K562 (cell line): ENCODE measurements around the gene ENOX2. TPM values are rescaled to one million over a fixed set of nuclear protein-coding genes. Genes with fewer than 3 reads are reported as not detected.
A peak's percentile ranks its signal among the peaks of the same experiment; 100 is the strongest.

Experiments
- AFF4 ChIP-seq: sonication (generic); formaldehyde crosslinking; IDR thresholded peaks from 2 replicates; pipeline ENCODE4 v1.8.0; 2023; ENCODE audit warnings: mild to moderate bottlenecking, missing genetic modification reagents
- ARHGAP35 ChIP-seq: fragments of 450-650 bp; IDR thresholded peaks from 2 replicates; pipeline ENCODE4 v1.6.1; 2018; ENCODE audit not compliant: partially characterized antibody
- CBFA2T2 ChIP-seq: fragments of 450-650 bp; conservative IDR thresholded peaks from 2 replicates; pipeline ENCODE4 v1.6.1; 2017; ENCODE audit warnings: mild to moderate bottlenecking
- CEBPB ChIP-seq: fragments of 450-650 bp; IDR thresholded peaks from 2 replicates; pipeline ENCODE4 v1.6.1; 2016; ENCODE audit warnings: missing genetic modification characterization, missing compliant biosample characterization
- CREB3 ChIP-seq: fragments of 450-650 bp; conservative IDR thresholded peaks from 2 replicates; pipeline ENCODE4 v1.6.1; 2016; ENCODE audit warnings: missing genetic modification characterization, low read depth, mild to moderate bottlenecking, missing compliant biosample characterization, moderate library complexity
- GTF2F1 ChIP-seq: IDR thresholded peaks from 2 replicates; pipeline ENCODE4 v1.6.1; 2011; ENCODE audit warnings: low read depth, low read length, improper control_type of control experiment
- HMG20B ChIP-seq: fragments of 250-450 bp; sonication (Bioruptor Pico); IDR thresholded peaks from 2 replicates; pipeline ENCODE4 v1.5.0; 2021; ENCODE audit warnings: mild to moderate bottlenecking
- HOMEZ ChIP-seq: fragments of 250-450 bp; sonication (Bioruptor Pico); IDR thresholded peaks from 2 replicates; pipeline ENCODE4 v1.4.0; 2020; ENCODE audit warnings: mild to moderate bottlenecking, moderate library complexity
- KLF13 ChIP-seq: fragments of 450-650 bp; IDR thresholded peaks from 2 replicates; pipeline ENCODE4 v1.6.1; 2016; ENCODE audit warnings: missing genetic modification characterization, low read depth, mild to moderate bottlenecking, missing compliant biosample characterization, moderate library complexity, borderline replicate concordance
- MAX ChIP-seq: sonication (generic); formaldehyde crosslinking; IDR thresholded peaks from 2 replicates; pipeline ENCODE4 v1.9.0; 2022; ENCODE audit warnings: mild to moderate bottlenecking, missing genetic modification reagents
- MTA2 ChIP-seq: fragments of 450-650 bp; IDR thresholded peaks from 2 replicates; pipeline ENCODE4 v1.6.1; 2016; ENCODE audit warnings: low read depth
- MXD1 ChIP-seq: fragments of 250-450 bp; sonication (Bioruptor Pico); IDR thresholded peaks from 2 replicates; pipeline ENCODE4 v1.8.0; 2021; ENCODE audit warnings: borderline replicate concordance, mild to moderate bottlenecking, moderate library complexity; ENCODE audit not compliant: poor library complexity, severe bottlenecking
- RBFOX2 ChIP-seq: fragments of 200-400 bp; formaldehyde crosslinking; IDR thresholded peaks from 2 replicates; pipeline ENCODE4 v1.6.1; 2017; ENCODE audit warnings: low read depth, mild to moderate bottlenecking, low read length, moderate library complexity
- RBM15 ChIP-seq: fragments of 200-400 bp; formaldehyde crosslinking; IDR thresholded peaks from 2 replicates; pipeline ENCODE4 v1.6.1; 2018; ENCODE audit warnings: mild to moderate bottlenecking, low read length, moderate library complexity; ENCODE audit not compliant: insufficient read depth
- RBM34 ChIP-seq: fragments of 200-400 bp; formaldehyde crosslinking; IDR thresholded peaks from 2 replicates; pipeline ENCODE4 v1.6.1; 2018; ENCODE audit warnings: low read length, borderline replicate concordance; ENCODE audit not compliant: insufficient read depth
- RHOXF2B ChIP-seq: fragments of 250-450 bp; sonication (Bioruptor Pico); conservative IDR thresholded peaks from 2 replicates; pipeline ENCODE4 v1.5.1; 2021
- TCFL5 ChIP-seq: fragments of 250-450 bp; sonication (Bioruptor Pico); conservative IDR thresholded peaks from 2 replicates; pipeline ENCODE4 v1.6.1; 2021; ENCODE audit warnings: mild to moderate bottlenecking, moderate library complexity, matching md5 sums
- ZNF217 ChIP-seq: sonication (generic); formaldehyde crosslinking; IDR thresholded peaks from 2 replicates; pipeline ENCODE4 v1.8.0; 2022; ENCODE audit warnings: mild to moderate bottlenecking, missing genetic modification reagents
- ZNF589 ChIP-seq: fragments of 200-800 bp; sonication (Bioruptor generic); IDR thresholded peaks from 2 replicates; pipeline ENCODE4 v1.6.1; 2016; ENCODE audit warnings: low read depth, missing genetic modification characterization, missing compliant biosample characterization
- ZNF717 ChIP-seq: fragments of 250-450 bp; sonication (Bioruptor Pico); IDR thresholded peaks from 2 replicates; pipeline ENCODE4 v1.5.0; 2021
- ZNF75A ChIP-seq: fragments of 450-650 bp; formaldehyde crosslinking; IDR thresholded peaks from 2 replicates; pipeline ENCODE4 v1.4.0; 2020; ENCODE audit warnings: mild to moderate bottlenecking
- polyA plus RNA-seq, 8 experiments: library from polyadenylated mRNA; depleted of rRNA in 4 of 8; stranded (reverse) in 5 of 8; unstranded in 3 of 8; fragments of >200 nt; fragmentation: Nextera tagmentation in 2 of 8; fragmentation: Illumina TruSeq in 1 of 8; extraction: Ambion mirVana in 2 of 8; extraction: Trizol in 1 of 8; gene quantifications; 2 replicates each; pipeline versions ENCODE4 v1.2.1 to v1.2.3, GENCODE V29; 2011 to 2014; ENCODE audit warnings: inconsistent platforms in 1 of 8, missing spikeins in 1 of 8
- total RNA-seq, 7 experiments: library from RNA; depleted of rRNA in 6 of 7; stranded (reverse); fragments of >200 nt in 6 of 7; fragmentation: Illumina TruSeq in 2 of 7; extraction: Trizol in 2 of 7; gene quantifications; 2 replicates each; pipeline versions ENCODE4 v1.2.1 to v1.2.3, GENCODE V29; 2011 to 2021; ENCODE audit warnings: low replicate concordance in 1 of 7

Gene ENOX2
- total and polyA plus RNA-seq, 9 of the 15 experiments (the other 6 are each of a cell fraction or from before 2014, with no cell fraction given): 6.1 to 24.0 (median 13.8) TPM

- TF ChIP-seq AFF4 (CRISPR knock-in tag) (no peak), CBFA2T2 (peak; percentile 54), KLF13 (no peak), ARHGAP35 (no peak), TCFL5 (CRISPR knock-in tag) (no peak), RBM34 (no peak), HOMEZ (CRISPR knock-in tag) (no peak), RHOXF2B (CRISPR knock-in tag) (no peak), MAX (CRISPR knock-in tag) (no peak), RBM15 (no peak), GTF2F1 (no peak), RBFOX2 (no peak), ZNF217 (no peak), ZNF75A (no peak), CREB3 (tag) (no peak), MXD1 (CRISPR knock-in tag) (no peak), MTA2 (0 out of 2 replicates have a peak, but pooled peaks have one; percentile 35), ZNF717 (CRISPR knock-in tag) (no peak), ZNF589 (no peak), HMG20B (CRISPR knock-in tag) (no peak), CEBPB (no peak)
Observed at GRCh38 chrX:130756233-130756632, 146.8 kb downstream of the ENOX2 start (continued).
